GM23338 (cell line): ENCODE data around the gene DCANP1.

Source experiments
- CREB1 ChIP-seq: fragments of 250-450 bp; sonication (Bioruptor Pico); IDR thresholded peaks from 2 replicates; pipeline ENCODE4 v1.5.0; 2020; ENCODE audit warnings: low read depth, mild to moderate bottlenecking, moderate library complexity
- EZH2 ChIP-seq: fragments of 200-600 bp; sonication (generic); IDR thresholded peaks from one replicate; pipeline ENCODE4 v1.8.0; 2017; ENCODE audit warnings: antibody characterized with exemption, mild to moderate bottlenecking, low read depth; ENCODE audit not compliant: unreplicated experiment
- EZH2phosphoT487 ChIP-seq: fragments of 200-600 bp; sonication (generic); IDR thresholded peaks from one replicate; pipeline ENCODE4 v1.8.1; 2018; ENCODE audit warnings: antibody characterized with exemption; ENCODE audit not compliant: unreplicated experiment
- JUNB ChIP-seq: IDR thresholded peaks from one replicate; pipeline ENCODE4 v1.6.1; 2016; ENCODE audit warnings: antibody characterized with exemption; ENCODE audit not compliant: unreplicated experiment
- NANOG ChIP-seq: IDR thresholded peaks from 2 replicates; pipeline ENCODE4 v1.6.1; 2016; ENCODE audit warnings: antibody characterized with exemption, borderline replicate concordance
- POLR2AphosphoS5 ChIP-seq: IDR thresholded peaks from 2 replicates; pipeline ENCODE4 v1.6.1; 2016; ENCODE audit warnings: antibody characterized with exemption, low read depth
- STAT1 ChIP-seq: IDR thresholded peaks from one replicate; pipeline ENCODE4 v1.6.1; 2016; ENCODE audit warnings: antibody characterized with exemption; ENCODE audit not compliant: unreplicated experiment
- ZNF114 ChIP-seq: fragments of 250-450 bp; sonication (Bioruptor Pico); IDR thresholded peaks from 2 replicates; pipeline ENCODE4 v1.5.0; 2020; ENCODE audit warnings: mild to moderate bottlenecking, moderate library complexity
- TF ChIP-seq, protein P1 (sequence below), 2 experiments: fragments of 200-600 bp in 1 of 2; sonication (generic) in 1 of 2; conservative IDR thresholded peaks; 2 replicates each; pipeline versions ENCODE4 v1.5.1 to v1.6.1; 2016 to 2017; ENCODE audit warnings: antibody characterized with exemption in 2 of 2, low read depth in 2 of 2, mild to moderate bottlenecking in 2 of 2, moderate library complexity in 1 of 2
- TF ChIP-seq, protein P2 (sequence below): IDR thresholded peaks from one replicate; pipeline ENCODE4 v1.6.1; 2018; ENCODE audit warnings: antibody characterized with exemption; ENCODE audit not compliant: unreplicated experiment
- TF ChIP-seq, protein P3 (sequence below): IDR thresholded peaks from 2 replicates; pipeline ENCODE4 v1.6.1; 2016; ENCODE audit warnings: antibody characterized with exemption

DNA sequence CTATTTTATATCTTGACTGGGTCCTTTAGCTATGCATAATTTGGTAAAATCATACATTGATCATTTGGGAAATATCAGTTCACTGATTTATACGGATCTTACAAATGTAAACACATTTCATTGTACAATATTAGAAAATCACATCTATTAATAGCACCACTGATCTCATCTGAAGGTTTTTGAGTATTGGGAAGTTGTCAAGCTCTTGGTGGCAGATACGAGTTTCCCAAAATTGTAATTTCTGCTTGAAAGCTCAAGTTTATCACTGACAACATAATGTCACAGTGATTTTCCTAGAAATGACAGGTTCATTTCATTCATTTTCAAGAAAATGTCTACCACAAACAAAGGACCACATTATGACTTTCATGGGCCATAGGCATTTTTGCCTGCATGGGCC lies 45.1 kb downstream of the DCANP1 start:
- TF ChIP-seq, protein P1, sequence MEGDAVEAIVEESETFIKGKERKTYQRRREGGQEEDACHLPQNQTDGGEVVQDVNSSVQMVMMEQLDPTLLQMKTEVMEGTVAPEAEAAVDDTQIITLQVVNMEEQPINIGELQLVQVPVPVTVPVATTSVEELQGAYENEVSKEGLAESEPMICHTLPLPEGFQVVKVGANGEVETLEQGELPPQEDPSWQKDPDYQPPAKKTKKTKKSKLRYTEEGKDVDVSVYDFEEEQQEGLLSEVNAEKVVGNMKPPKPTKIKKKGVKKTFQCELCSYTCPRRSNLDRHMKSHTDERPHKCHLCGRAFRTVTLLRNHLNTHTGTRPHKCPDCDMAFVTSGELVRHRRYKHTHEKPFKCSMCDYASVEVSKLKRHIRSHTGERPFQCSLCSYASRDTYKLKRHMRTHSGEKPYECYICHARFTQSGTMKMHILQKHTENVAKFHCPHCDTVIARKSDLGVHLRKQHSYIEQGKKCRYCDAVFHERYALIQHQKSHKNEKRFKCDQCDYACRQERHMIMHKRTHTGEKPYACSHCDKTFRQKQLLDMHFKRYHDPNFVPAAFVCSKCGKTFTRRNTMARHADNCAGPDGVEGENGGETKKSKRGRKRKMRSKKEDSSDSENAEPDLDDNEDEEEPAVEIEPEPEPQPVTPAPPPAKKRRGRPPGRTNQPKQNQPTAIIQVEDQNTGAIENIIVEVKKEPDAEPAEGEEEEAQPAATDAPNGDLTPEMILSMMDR (conservative IDR thresholded peaks at IDR 0.05; ENCODE audit: low read depth in 2 of 2), result no peak
- TF ChIP-seq POLR2AphosphoS5 (no peak), EZH2phosphoT487 (no peak), NANOG (no peak), EZH2 (no peak), ZNF114 (CRISPR knock-in tag) (no peak), CREB1 (CRISPR knock-in tag) (no peak), STAT1 (no peak), JUNB (no peak)
- TF ChIP-seq, protein P2, sequence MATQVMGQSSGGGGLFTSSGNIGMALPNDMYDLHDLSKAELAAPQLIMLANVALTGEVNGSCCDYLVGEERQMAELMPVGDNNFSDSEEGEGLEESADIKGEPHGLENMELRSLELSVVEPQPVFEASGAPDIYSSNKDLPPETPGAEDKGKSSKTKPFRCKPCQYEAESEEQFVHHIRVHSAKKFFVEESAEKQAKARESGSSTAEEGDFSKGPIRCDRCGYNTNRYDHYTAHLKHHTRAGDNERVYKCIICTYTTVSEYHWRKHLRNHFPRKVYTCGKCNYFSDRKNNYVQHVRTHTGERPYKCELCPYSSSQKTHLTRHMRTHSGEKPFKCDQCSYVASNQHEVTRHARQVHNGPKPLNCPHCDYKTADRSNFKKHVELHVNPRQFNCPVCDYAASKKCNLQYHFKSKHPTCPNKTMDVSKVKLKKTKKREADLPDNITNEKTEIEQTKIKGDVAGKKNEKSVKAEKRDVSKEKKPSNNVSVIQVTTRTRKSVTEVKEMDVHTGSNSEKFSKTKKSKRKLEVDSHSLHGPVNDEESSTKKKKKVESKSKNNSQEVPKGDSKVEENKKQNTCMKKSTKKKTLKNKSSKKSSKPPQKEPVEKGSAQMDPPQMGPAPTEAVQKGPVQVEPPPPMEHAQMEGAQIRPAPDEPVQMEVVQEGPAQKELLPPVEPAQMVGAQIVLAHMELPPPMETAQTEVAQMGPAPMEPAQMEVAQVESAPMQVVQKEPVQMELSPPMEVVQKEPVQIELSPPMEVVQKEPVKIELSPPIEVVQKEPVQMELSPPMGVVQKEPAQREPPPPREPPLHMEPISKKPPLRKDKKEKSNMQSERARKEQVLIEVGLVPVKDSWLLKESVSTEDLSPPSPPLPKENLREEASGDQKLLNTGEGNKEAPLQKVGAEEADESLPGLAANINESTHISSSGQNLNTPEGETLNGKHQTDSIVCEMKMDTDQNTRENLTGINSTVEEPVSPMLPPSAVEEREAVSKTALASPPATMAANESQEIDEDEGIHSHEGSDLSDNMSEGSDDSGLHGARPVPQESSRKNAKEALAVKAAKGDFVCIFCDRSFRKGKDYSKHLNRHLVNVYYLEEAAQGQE, result no peak
- TF ChIP-seq, protein P3, sequence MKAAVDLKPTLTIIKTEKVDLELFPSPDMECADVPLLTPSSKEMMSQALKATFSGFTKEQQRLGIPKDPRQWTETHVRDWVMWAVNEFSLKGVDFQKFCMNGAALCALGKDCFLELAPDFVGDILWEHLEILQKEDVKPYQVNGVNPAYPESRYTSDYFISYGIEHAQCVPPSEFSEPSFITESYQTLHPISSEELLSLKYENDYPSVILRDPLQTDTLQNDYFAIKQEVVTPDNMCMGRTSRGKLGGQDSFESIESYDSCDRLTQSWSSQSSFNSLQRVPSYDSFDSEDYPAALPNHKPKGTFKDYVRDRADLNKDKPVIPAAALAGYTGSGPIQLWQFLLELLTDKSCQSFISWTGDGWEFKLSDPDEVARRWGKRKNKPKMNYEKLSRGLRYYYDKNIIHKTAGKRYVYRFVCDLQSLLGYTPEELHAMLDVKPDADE, result no peak
